Muscle of arm (tissue), 12 donors: ENCODE data around the gene FLII. TPM values are rescaled to one million over a fixed set of nuclear protein-coding genes. Genes with fewer than 3 reads are reported as not detected.
"Not testable (repeated sequence)": the region's sequence is repeated elsewhere in the genome, so short reads cannot be mapped to it uniquely, and the experiment has no call there.

ENCODE experiments used
- DNase-seq: peaks from one replicate; pipeline ENCODE4 v3.0.0-alpha.2; 2013
- polyA plus RNA-seq, 12 donors: library from polyadenylated mRNA; unstranded; fragments of 120-200 nt; gene quantifications; one replicate each; pipeline ENCODE4 v1.2.1, GENCODE V29; 2013; ENCODE audit not compliant: insufficient read length in 12 of 12

Gene FLII
- polyA plus RNA-seq, 12 donors = 135 to 186 (median 151) TPM; not detected in 1

DNA sequence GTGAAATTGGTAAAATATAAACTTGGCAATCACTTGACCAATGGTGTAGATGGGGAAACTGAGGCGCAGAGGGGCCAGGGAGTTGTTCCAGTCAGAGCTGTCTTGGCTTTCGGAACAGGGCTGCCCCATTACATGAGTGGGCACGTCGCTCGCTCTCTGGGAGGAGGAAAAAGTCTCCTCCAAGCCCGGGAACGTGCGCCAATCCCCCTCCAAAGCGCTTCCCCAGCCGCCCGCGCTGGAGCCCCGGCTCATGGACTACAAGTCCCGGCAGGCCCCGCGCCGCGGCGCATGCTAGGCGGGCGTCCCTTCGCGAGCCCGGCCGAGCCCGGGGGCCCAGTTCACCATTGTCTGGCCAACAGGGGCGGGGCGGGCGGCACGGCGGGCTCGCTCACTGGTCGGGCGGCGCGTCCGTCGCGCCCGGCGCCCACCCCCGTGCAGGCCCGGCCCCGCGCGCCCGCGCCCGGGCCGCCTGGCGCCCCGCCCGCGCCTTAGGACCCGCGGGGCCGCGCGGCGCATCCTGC, 33.4 kb downstream of the FLII start, which contains the start of gene LLGL1:
Gene LLGL1 (plus strand): TSS at position 515 of the 521 bp plus-strand sequence. CDS start 48 bp downstream, outside the sequence.
- DNase-seq = peak; percentile 95

DNA sequence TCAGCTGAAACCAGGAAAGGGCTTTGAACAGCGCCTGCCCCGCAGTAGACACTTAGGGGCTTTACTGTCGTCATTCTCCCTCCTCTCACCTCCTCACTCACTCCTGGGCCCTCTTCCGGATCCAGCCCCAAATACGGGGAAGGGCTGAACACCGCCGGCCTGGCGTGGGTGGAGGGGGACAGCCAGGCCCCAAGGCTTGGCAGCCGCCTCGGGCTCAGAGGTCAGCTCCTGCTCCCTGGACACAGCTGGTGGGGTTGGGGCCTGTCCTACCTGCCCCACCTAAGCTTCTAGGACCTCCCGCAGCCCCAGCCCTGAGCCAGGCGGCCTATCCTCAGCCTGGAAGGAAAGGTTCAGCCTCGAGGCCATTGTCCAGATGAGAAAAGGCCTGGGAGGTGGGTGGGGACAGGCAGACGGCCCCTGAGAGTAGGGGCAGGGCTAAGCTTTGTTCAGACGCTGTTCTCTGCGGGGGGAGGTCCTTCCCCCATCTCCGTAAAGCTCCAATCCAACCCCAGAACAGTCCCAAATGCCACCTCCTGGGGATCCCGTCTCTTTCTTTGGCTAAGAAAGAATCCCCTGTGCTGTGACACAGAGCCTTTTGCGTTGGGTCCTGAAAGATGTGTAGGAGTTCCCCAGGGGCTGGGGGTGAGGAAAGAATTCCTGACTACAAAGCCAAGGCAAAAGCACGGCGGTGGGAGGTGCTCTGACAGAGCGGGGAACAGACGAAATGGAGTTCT, 34.0 kb downstream of the FLII start:
- DNase-seq = peak; percentile 66

DNA sequence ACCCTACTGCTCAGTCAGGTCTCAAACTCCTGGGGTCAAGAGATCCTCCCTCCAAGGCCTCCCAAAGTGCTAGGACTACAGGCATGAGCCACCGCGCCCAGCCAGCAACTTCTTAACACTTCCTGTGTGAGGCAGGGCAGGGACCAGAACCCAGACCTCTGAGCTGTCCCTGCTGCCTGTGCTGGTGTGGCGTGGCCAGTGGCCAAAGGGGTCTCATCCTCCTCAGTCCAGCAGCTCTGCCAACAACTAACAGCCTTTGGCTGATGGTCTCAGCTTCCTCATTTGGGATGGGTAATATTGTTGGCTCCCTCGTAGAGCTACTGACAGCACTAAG, 34.5 kb downstream of the FLII start:
- no peak for DNase-seq

DNA sequence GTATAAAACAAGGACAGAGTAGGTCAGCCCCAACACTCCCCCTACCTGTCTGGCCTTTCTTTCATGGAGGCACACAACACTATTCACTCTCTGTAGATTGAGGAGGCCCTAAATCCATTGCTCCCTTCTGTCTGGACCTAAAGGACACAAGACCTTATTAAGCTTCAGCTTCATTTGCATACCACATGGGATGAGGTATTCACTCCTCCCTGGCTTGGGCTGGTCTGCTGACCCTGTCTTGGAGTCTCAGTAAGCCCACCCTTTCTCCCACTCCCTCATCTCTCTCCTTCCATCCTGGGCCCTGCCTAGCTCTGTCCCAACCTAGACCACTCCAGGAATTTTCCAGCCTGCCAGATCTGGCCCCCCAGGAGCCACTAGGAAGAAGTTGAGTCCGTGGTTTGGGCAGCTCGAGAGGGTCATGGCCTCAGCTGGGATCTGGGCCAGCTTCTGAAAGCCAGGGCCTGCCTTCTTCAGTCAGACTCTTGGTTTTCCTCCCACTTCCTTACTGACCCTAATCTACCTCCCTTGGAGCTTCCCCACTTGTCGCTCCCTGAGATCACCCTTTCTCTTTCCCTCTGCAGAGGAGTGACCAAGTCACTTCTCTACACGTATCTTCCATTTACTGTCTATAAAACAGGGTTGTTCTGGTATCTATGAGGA, 39.7 kb downstream of the FLII start:
- DNase-seq = no peak

DNA sequence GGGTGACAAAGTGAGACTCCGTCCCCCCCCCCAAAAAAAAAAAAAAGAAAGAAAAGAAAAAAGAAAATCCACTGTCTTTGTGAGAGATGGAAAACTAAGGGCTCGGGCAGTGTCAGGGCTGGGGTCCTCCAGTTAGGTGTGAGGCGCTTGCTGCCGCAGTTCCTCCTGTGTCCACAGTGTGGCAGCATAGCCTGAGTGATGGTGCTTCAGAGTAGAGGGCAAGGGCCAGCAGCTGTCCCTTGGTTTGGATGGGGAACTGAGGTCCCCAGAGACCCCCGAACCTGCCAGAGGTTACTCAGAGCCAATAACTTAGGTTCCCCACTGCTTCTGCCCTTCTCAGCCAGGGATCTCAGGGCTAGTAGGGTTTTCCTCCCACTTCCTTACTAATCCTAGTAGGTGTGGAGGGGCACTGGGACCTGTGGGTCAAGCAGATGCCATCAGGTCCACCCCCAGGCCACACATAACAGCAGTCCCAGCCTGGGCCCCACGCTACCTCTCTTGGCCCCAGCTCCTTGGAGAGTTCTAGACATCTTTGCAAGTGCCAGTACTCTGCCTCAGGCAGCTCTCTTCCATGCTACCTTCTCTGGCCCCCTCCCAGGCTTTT, 41.0 kb downstream of the FLII start:
- peak; percentile 73 for DNase-seq

DNA sequence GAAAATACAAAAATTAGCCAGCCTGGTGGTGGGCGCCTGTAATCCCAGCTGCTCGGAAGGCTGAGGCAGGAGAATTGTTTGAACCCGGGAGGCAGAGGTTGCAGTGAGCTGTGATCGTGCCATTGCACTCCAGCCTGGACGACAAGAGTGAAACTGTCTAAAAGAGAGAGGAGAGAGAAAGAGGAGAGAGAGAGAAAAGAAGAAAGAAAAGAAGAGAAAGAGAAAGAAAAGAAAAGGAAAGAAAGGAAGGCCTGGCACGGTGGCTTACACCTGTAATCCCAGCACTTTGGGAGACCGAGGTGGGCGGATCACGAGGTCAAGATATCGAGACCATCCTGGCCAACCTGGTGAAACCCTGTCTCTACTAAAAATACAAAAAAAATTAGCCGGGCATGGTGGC, 41.6 kb downstream of the FLII start:
- DNase-seq = not testable (repeated sequence)

DNA sequence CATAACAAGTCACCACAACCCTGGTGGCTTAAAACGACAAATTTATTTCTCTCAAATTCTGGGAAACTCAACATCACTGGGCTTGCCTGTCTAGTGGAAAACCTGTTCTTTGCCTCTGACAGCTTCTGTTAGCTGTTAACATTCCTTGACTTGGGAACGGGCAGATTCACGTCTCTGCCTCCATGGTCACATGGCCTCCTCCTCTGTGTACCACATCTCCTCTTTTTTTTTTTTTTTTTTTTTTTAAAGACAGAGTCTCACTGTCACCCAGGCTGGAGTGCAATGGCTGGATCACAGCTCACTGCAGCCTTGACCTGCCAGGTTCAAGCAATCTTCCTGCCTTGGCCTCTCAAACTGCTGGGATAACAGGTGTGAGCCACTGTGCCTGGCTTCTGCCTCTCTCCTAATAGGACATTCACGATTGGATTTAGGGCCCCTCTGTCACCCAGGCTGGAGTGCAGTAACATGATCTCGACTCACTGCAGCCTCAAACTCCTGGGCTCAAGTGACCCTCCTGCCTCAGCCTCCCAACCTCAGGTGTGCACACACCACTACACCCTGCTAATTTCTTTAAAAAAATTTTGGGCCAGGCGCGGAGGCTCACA, 44.8 kb downstream of the FLII start:
- no peak for DNase-seq

DNA sequence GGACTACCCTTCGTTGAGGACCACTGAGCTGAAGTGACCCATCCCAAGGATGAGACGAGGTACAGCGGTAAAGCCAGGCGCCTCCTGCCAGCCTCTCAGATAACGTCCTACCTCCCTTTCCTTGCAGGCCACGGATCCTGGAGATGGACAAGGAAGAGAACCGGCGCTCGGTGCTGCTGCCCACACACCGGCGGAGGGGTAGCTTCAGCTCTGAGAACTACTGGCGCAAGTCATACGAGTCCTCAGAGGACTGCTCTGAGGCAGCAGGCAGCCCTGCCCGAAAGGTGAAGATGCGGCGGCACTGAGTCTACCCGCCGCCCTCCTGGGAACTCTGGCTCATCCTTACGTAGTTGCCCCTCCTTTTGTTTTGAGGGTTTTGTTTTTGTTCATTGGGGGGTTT, 50.4 kb downstream of the FLII start:
- no peak for DNase-seq

DNA sequence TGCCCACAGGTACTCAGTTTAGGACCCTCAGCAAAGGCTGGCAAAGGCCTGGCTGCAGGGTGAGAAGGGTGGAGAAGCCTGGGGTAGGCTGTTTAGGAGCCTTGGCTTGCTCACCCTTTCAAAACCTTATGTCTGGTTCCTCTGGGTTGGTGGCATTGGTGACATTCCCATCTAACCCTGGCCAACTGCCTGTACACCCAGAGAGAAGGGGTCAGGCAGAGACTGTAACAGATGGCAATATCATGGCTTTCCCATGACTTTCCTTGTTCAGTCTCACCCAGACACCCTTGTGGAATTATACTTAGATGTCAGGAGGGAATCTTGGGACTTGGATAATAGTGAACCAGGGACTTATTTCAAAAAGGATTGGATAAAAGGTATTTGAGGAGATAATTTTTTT, 51.6 kb downstream of the FLII start:
- DNase-seq = no peak

DNA sequence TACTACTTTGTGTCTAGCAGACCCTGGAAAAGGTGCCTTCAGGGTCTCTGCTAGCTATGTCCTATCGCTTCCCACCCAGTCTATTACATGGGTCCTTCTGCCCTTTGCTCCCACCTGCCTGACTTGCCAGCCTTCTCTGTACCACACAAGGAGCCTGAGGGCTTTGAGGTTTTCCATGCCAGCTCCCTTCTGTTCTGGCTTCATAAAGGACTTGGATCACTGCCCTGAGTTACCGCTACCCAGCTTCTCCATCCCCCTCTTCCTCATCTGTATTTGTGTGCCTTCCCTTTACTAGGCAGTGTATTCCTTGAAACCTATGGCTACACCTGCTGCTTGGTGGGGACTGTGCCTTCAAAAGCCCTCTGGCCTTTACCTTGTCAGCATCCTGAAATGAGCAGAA, 52.7 kb downstream of the FLII start:
- DNase-seq = no peak

DNA sequence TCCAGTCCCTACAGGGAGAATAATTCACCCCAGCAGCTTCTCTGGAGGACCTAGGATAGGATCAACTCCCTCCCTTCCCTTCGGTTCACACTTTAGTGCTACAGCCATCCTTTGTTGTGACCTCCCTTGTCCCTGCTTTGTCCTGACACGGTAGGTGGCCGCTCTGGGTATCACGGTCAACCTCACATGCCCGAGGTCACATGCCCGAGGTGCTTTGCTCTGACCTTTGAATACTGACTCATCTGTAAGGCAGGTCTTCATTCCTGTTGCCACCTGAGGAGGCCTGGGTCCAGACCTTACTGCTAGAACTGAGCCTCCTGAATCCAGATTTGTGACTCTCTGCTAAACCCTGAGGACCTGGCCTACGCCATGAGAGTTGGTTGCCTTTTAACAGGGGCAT, 55.2 kb downstream of the FLII start:
- DNase-seq = no peak

DNA sequence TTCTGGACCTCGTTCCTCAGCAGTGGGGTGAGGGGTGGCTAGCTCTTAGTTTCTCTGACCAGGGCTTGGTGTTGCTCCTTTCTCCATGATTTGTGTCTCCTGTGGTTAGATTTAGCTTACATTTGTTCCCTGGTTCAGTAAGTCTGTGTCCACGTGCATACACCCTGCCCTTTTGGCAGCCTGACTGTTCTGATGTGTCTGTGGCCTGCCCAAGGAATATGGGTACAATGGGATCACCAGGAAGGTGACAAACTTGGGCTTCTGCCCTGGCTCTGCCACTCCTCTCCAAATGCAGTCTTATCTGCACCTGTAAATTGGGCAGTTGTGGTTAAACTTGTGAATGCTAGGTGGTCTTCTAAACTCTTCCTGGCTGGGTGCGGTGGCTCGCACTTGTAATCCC, 57.4 kb downstream of the FLII start:
- DNase-seq = no peak

DNA sequence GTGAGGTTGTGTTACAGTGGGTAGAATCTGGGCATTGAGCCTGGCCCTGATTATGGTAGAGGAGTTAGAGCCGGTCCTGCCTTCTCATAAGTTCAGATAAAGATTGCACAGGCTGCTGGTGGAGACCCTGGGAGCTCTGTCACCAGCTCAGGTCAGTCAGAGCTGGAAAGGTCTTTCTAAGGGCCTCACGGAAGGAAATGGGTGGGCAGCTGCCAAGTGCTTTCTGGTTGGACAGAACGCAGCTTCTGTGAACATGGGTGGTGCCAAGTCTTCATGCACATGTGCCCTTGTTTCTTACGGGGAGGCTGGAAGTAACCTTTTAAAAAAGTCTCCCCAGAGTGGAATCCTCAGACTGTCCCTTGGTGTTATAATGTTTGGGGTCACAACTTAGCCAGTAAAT, 60.0 kb downstream of the FLII start:
- no peak for DNase-seq

DNA sequence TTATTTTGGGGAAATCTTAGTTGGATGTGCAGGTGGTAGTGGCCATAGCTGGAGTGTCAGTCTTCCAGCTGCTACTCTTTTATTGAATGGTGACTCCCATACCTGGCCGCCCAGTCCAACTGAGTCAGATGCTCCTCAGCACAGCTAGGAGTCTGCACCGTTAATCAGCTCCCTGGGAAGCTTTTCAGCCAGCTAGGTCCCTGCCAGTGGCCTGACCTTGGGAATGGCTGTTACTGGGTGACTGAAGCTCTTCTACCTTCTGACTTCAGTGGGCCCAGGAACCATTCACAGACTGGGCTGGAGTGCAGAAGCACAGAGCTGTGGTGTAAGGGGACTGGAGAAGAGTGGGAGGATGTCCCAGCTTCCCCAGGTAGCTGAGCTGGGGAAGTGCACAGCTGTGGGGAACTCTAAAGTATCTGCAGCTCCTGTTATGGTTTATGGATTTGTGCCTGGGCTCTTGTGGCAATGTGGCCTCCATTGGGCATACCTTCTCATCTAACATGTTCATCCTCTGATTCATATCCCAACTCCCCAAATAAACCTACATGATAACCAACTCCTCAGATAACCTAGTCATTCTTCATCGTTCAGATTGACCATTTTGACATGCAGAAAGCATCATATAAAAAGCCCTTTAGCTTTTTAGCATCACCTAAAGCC, 60.9 kb downstream of the FLII start:
- no peak for DNase-seq

DNA sequence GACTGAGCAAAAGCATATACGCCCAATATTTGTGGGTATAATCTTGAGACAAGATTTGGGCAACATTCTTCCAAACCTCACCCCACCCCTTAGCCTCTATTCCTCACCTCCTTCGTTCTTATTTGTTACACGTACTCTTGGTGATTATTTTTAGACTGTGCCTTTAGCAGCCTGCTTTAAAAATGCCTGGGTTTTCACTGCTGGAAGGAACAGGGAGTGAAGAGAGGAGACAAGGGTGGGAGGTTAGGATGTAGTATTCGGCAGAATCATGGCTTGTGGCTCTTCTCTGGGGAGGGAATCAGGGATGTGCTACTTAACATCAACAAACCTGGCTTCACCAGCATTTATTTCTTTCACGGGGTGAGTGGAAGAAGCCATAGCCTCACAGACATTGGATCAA, 63.3 kb downstream of the FLII start:
- no peak for DNase-seq

Other genes starting within 250 kb of the FLII start
- gene ATPAF2, start 219.6 kb downstream of the FLII start, polyA plus RNA-seq = 10 to 100 TPM in 11 of 12 donors, not detected in 1; 11.0 to 28.0 (median 14.4) TPM
- gene GID4, start 219.3 kb downstream of the FLII start, polyA plus RNA-seq = 10 to 100 TPM in 11 of 12 donors, not detected in 1; 10.4 to 14.1 (median 12.8) TPM
- 10 to 100 TPM in 11 of 12 donors, not detected in 1; 19.5 to 29.4 (median 23.3) TPM for gene DRG2, start 170.8 kb downstream of the FLII start, polyA plus RNA-seq
- gene MYO15A, start 150.0 kb downstream of the FLII start, polyA plus RNA-seq = 1 to 10 TPM in 6 of 12 donors, under 1 TPM in 4, not detected in 2; 0.53 to 2.0 (median 1.2) TPM
- 10 to 100 TPM in 11 of 12 donors, not detected in 1; 50.4 to 83.7 (median 67.2) TPM for gene ALKBH5, start 74.9 kb downstream of the FLII start, polyA plus RNA-seq
- gene LLGL1, start 33.1 kb downstream of the FLII start, polyA plus RNA-seq = 10 to 100 TPM in 11 of 12 donors, not detected in 1; 15.3 to 30.4 (median 23.6) TPM
- gene MIEF2, start 1.9 kb upstream of the FLII start, polyA plus RNA-seq = 10 to 100 TPM in 8 of 12 donors, 1 to 10 TPM in 3, not detected in 1; 8.2 to 14.5 (median 10.7) TPM
- gene TOP3A, start 56.3 kb upstream of the FLII start, polyA plus RNA-seq = 10 to 100 TPM in 11 of 12 donors, not detected in 1; 21.4 to 43.3 (median 28.1) TPM
- 10 to 100 TPM in 2 of 12 donors, 1 to 10 TPM in 9, not detected in 1; 8.0 to 15.2 (median 8.9) TPM for gene SMCR8, start 56.6 kb upstream of the FLII start, polyA plus RNA-seq
- 10 to 100 TPM in 4 of 12 donors, 1 to 10 TPM in 7, not detected in 1; 4.6 to 20.2 (median 9.6) TPM for gene SHMT1, start 104.8 kb upstream of the FLII start, polyA plus RNA-seq
- 1 to 10 TPM in 1 of 12 donors, under 1 TPM in 2, not detected in 9; 0.43 to 1.2 (median 0.45) TPM for gene EVPLL, start 119.0 kb upstream of the FLII start, polyA plus RNA-seq
- 1 to 10 TPM in 1 of 12 donors, under 1 TPM in 2, not detected in 9; 0.30 to 2.9 (median 0.62) TPM for gene LGALS9C, start 218.1 kb upstream of the FLII start, polyA plus RNA-seq